ENCODE measurements around the gene ZCCHC8.
"Not testable (repeated sequence)": the region's sequence is repeated elsewhere in the genome, so short reads cannot be mapped to it uniquely, and the experiment has no call there.

ZCCHC8 gene

DNA sequence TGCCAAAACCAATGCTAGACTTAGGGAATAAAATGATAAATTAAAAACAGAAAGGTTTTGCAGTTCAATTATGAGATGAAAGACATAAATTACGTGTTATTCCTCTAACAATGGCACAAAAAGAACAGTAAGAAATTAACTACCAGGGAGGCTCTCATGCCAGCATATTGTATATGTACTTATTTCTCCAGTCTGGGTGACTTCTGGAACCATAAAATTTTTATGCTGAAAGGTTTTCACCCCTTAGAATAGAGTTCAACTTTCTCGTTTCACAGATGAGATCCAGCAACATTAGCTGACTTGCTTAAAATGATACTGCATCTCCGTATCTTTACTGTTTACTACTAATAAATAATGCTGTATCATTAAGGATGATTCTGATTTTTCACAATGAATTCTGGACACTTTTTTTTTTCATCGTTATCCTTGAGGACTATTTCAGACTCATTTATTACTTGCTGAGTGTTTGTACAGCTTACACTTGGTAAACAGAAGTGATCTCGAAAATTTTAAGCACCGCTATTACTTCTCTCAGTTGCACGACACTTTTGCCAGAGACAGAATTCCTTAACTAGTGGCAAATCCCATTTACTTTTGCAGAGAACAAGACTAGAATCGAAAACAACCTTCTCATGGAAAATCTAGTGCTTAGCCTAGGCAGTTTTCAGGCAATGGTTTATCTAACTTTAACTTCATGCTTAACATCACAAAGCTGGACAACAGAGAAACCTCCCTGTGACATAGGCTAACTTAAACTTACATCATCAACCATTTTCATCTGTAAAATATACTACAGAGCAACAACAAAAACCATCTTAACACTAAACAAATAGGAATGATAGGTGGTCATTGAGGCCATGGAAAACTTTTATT, 23.4 kb upstream of the ZCCHC8 start:
- Histone ChIP-seq H3K36me3 (ENCODE audit: control insufficient read depth, insufficient read depth, low read length, severe bottlenecking) (peaks cover 33% of the 10 kb centered on the region), H3K9ac (ENCODE audit: low read length) (peak overlapping the region; percentile 88)
- DNase-seq (ENCODE audit: low read depth) = peak; percentile 22

DNA sequence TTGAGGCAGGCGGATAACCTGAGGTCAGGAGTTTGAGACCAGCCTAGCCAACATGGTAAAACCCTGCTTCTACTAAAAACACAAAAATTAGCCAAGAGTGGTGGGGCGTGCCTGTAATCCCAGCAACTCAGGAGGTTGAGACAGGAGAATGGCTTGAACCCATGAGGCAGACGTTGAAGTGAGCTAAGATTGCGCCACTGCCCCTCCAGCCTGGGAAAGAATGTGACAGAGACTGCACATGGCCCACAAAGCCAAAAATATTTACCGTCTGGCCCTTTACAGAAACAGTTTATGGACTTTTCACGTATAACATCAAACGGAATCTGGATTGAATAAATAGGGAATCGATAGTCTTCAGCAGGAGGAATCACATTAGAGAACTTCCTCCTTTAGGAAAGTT, 22.5 kb upstream of the ZCCHC8 start:
- no peaks in the 10 kb centered on the region for H3K27me3 ChIP-seq (replicated peaks; ENCODE audit: control insufficient read depth, insufficient read depth, low read length)
- no peaks in the 10 kb centered on the region for H3K9me3 ChIP-seq (ENCODE audit: control insufficient read depth, low read length)
- H3K4me3 ChIP-seq (ENCODE audit: low read length) = peak overlapping the region; percentile 94
- DNase-seq (ENCODE audit: low read depth) = peak; percentile 68
- H3K4me1 ChIP-seq (ENCODE audit: control insufficient read depth, insufficient read depth, low read length) = peaks cover 54% of the 10 kb centered on the region
- peaks cover 41% of the 10 kb centered on the region for H3K36me3 ChIP-seq (ENCODE audit: control insufficient read depth, insufficient read depth, low read length, severe bottlenecking)
- peak overlapping the region; percentile 88 for H3K9ac ChIP-seq (ENCODE audit: low read length)

More for the DNA sequence above, 23.4 kb upstream of the ZCCHC8 start:
- H3K9me3 ChIP-seq (ENCODE audit: control insufficient read depth, low read length) = no peaks in the 10 kb centered on the region
- peak overlapping the region; percentile 94 for H3K4me3 ChIP-seq (ENCODE audit: low read length)
- H3K27me3 ChIP-seq (replicated peaks; ENCODE audit: control insufficient read depth, insufficient read depth, low read length) = no peaks in the 10 kb centered on the region
- H3K4me1 ChIP-seq (ENCODE audit: control insufficient read depth, insufficient read depth, low read length) = peaks cover 48% of the 10 kb centered on the region

DNA sequence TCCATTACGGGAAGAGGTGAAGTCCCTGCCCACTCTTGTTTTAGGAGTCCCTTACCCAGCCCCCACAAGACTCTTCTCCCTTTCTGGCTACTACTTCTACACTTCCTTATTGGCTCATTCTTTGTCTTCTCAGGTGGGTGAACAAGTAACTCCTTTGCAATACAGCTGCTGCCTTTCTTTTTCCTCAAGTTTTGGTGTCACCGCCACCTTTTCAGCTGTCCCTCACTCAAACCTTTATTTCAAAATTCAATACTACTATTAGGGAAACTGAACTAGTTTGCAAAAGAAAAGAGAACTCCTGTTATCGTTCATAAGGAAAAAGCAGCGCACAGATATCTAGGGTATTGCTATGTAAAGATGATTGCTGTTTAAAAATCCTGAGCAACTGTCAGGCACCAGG, 19.9 kb upstream of the ZCCHC8 start:
- Histone ChIP-seq H3K27me3 (replicated peaks; ENCODE audit: control insufficient read depth, insufficient read depth, low read length) (no peaks in the 10 kb centered on the region), H3K4me1 (ENCODE audit: control insufficient read depth, insufficient read depth, low read length) (peaks cover 56% of the 10 kb centered on the region), H3K36me3 (ENCODE audit: control insufficient read depth, insufficient read depth, low read length, severe bottlenecking) (peaks cover 67% of the 10 kb centered on the region), H3K9me3 (ENCODE audit: control insufficient read depth, low read length) (no peaks in the 10 kb centered on the region), H3K9ac (ENCODE audit: low read length) (no peak overlapping the region), H3K4me3 (ENCODE audit: low read length) (no peak overlapping the region)
- no peak for DNase-seq (ENCODE audit: low read depth)

DNA sequence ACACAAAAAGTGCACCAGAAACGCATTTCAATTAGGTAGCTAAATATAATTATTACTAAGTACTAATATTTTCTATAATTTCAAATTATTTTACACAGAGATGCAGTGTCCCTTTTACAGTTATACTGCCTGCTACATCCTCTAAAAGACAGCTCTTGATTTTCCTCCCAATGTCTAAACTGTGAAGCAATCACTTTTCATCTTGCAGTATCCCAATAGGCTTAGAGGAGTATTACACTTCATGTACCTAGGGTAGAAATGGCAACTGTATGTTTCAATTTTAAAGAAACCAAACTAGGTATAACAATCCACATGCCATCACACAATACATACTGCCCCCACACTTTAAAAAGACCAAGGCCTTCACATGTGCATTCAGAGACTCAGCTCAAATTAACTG, 18.7 kb upstream of the ZCCHC8 start:
- Histone ChIP-seq H3K9me3 (ENCODE audit: control insufficient read depth, low read length) (no peaks in the 10 kb centered on the region), H3K4me1 (ENCODE audit: control insufficient read depth, insufficient read depth, low read length) (peaks cover 51% of the 10 kb centered on the region), H3K9ac (ENCODE audit: low read length) (no peak overlapping the region), H3K36me3 (ENCODE audit: control insufficient read depth, insufficient read depth, low read length, severe bottlenecking) (peaks cover 79% of the 10 kb centered on the region), H3K27me3 (replicated peaks; ENCODE audit: control insufficient read depth, insufficient read depth, low read length) (no peaks in the 10 kb centered on the region), H3K4me3 (ENCODE audit: low read length) (no peak overlapping the region)
- no peak for DNase-seq (ENCODE audit: low read depth)

DNA sequence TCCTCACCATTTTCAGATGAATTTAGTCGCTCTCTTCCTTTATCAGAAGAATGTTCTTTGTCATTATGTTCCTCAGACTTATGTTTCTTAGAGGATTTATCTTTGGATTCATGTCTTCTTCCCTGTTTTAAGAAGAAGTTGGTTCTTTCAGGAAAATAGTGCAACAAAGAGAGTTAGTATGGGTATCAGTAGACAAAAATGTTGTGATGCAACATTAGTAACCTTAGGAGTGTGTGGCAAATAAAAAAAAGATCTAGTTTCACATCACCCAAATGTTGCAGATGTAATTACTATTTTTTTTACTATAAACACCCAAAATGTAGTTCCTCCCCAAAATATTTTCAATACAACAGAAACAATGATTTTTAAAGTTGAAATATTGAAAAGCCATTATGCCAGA, 18.2 kb upstream of the ZCCHC8 start:
- Histone ChIP-seq H3K36me3 (ENCODE audit: control insufficient read depth, insufficient read depth, low read length, severe bottlenecking) (peaks cover 84% of the 10 kb centered on the region), H3K27me3 (replicated peaks; ENCODE audit: control insufficient read depth, insufficient read depth, low read length) (no peaks in the 10 kb centered on the region), H3K4me3 (ENCODE audit: low read length) (peak overlapping the region; percentile 14), H3K9ac (ENCODE audit: low read length) (no peak overlapping the region), H3K9me3 (ENCODE audit: control insufficient read depth, low read length) (no peaks in the 10 kb centered on the region), H3K4me1 (ENCODE audit: control insufficient read depth, insufficient read depth, low read length) (peaks cover 47% of the 10 kb centered on the region)
- peak; percentile 50 for DNase-seq (ENCODE audit: low read depth)

DNA sequence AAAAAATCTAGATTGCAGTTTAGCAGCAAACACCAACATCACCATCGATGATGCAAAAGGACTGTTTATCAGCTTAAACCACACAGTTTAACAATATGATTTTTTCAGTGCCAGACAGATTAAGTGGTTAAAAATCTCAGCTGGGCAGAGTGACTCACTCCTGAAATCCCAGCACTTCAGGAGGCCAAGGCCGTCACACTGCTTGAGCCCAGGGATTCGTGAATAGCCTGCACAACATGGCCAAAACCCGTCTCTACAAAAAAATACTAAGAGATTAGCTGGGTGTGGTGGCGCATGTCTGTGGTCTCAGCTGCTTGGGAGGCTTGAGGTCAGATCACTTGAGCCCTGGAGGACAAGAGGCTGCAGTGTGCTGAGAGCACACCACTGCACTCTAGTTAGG, 17.1 kb upstream of the ZCCHC8 start:
- H3K27me3 ChIP-seq (replicated peaks; ENCODE audit: control insufficient read depth, insufficient read depth, low read length) = no peaks in the 10 kb centered on the region
- DNase-seq (ENCODE audit: low read depth) = peak; percentile 84
- no peak overlapping the region for H3K9ac ChIP-seq (ENCODE audit: low read length)
- H3K9me3 ChIP-seq (ENCODE audit: control insufficient read depth, low read length) = no peaks in the 10 kb centered on the region
- H3K4me3 ChIP-seq (ENCODE audit: low read length) = peak overlapping the region; percentile 15
- H3K36me3 ChIP-seq (ENCODE audit: control insufficient read depth, insufficient read depth, low read length, severe bottlenecking) = peaks cover 93% of the 10 kb centered on the region
- H3K4me1 ChIP-seq (ENCODE audit: control insufficient read depth, insufficient read depth, low read length) = peaks cover 37% of the 10 kb centered on the region

DNA sequence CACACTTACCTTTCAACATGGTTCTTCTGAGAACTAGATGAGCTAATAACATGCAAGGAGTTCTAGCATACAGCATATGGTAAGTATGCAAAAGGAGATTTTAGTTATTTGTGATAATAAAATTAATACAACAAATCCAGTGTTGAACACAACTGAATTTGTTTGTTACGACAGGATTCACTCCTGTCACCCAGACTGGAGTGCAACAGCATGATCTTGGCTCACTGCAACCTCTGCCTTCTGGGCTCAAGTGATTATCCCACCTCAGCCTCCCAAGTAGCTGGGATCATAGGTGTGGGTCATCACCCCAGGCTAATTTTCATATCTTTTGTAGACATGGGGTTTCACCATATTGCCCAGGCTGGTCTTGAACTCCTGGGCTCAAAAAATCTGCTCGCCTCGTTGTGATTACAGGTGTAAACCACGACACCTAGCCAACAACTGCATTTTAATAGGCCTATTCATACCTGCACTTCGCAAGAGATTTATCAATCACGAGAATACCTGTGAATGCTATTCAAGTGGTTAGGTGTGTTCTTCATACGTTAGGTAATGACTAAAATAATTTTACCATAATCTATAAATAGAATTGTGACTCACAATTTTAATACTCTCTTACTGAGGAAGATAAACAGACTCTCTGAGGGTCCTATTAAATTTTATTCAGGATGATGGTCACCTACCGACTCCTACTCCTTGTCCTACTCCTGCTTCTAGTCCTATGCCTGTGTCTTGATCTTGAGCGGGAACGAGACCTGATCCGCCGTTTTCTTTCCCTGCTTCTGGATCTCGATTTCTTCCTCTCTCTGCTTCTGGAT, 16.0 kb upstream of the ZCCHC8 start:
- Histone ChIP-seq H3K4me1 (ENCODE audit: control insufficient read depth, insufficient read depth, low read length) (peaks cover 26% of the 10 kb centered on the region), H3K9me3 (ENCODE audit: control insufficient read depth, low read length) (no peaks in the 10 kb centered on the region), H3K27me3 (replicated peaks; ENCODE audit: control insufficient read depth, insufficient read depth, low read length) (no peaks in the 10 kb centered on the region), H3K4me3 (ENCODE audit: low read length) (no peak overlapping the region), H3K9ac (ENCODE audit: low read length) (no peak overlapping the region), H3K36me3 (ENCODE audit: control insufficient read depth, insufficient read depth, low read length, severe bottlenecking) (peaks cover 98% of the 10 kb centered on the region)
- DNase-seq (ENCODE audit: low read depth) = no peak

DNA sequence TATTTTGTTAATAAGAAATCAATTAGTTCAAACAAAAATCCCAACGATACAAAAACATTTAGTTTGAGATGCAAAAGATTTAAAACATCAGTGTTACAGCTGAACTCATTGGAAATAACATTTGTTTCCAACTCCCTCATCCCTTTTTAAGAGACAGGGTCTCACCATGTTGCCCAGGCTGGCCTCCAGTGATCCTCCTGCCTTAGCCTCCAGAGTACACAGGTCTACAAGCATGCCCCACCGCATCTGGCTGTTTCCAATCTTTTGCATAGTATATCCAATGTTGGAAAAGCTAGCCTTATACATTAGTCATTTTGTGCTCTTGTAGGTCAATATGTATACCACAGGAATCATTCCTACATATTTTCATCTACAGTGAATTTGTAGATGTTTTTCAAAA, 14.5 kb upstream of the ZCCHC8 start:
- no peaks in the 10 kb centered on the region for H3K27me3 ChIP-seq (replicated peaks; ENCODE audit: control insufficient read depth, insufficient read depth, low read length)
- H3K4me3 ChIP-seq (ENCODE audit: low read length) = no peak overlapping the region
- no peak for DNase-seq (ENCODE audit: low read depth)
- peaks cover 25% of the 10 kb centered on the region for H3K4me1 ChIP-seq (ENCODE audit: control insufficient read depth, insufficient read depth, low read length)
- no peaks in the 10 kb centered on the region for H3K9me3 ChIP-seq (ENCODE audit: control insufficient read depth, low read length)
- no peak overlapping the region for H3K9ac ChIP-seq (ENCODE audit: low read length)
- H3K36me3 ChIP-seq (ENCODE audit: control insufficient read depth, insufficient read depth, low read length, severe bottlenecking) = peaks cover 98% of the 10 kb centered on the region

DNA sequence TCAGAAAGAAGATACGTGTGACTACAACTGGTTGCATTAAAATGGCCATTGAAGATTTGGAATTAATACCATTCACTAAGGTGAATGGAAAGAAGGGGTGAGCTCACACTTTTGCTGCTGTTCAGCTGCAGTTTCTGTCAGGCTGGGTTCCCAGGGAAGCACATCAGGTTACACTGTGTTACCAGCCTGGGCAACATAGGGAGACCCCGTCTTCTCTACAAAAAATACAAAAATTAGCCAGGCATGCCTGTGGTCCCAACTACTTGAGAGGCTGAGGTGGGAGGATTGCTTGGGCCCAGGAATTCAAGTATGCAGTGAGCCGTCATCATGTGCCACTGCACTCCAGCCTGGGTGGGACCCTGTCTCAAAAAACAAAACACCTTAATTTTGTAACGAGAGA, 12.9 kb upstream of the ZCCHC8 start:
- H3K4me1 ChIP-seq (ENCODE audit: control insufficient read depth, insufficient read depth, low read length) = peaks cover 13% of the 10 kb centered on the region
- no peak for DNase-seq (ENCODE audit: low read depth)
- peaks cover 98% of the 10 kb centered on the region for H3K36me3 ChIP-seq (ENCODE audit: control insufficient read depth, insufficient read depth, low read length, severe bottlenecking)
- H3K4me3 ChIP-seq (ENCODE audit: low read length) = no peak overlapping the region
- H3K9ac ChIP-seq (ENCODE audit: low read length) = no peak overlapping the region
- no peaks in the 10 kb centered on the region for H3K9me3 ChIP-seq (ENCODE audit: control insufficient read depth, low read length)
- H3K27me3 ChIP-seq (replicated peaks; ENCODE audit: control insufficient read depth, insufficient read depth, low read length) = no peaks in the 10 kb centered on the region

DNA sequence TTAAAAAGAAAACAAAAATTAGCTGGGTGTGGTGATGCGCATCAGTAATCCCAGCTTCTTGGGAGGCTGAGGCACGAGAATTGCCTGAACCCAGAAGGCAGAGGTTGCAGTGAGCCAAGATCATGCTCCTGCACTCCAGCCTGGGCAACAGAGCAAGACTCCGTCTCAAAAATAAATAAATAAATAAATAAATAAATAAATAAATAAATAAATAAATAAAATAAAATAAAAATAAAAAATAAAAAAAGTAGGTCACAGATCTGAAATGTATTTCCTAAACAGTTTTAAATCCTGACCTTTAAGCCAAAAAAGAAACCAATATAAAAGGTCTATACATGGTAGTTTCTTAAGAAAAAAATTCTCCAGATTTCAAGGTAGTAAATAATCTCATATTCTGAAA, 12.3 kb upstream of the ZCCHC8 start:
- peaks cover 98% of the 10 kb centered on the region for H3K36me3 ChIP-seq (ENCODE audit: control insufficient read depth, insufficient read depth, low read length, severe bottlenecking)
- not testable (repeated sequence) for H3K9me3 ChIP-seq (ENCODE audit: control insufficient read depth, low read length); H3K4me1 ChIP-seq (ENCODE audit: control insufficient read depth, insufficient read depth, low read length); H3K4me3 ChIP-seq (ENCODE audit: low read length); DNase-seq (ENCODE audit: low read depth); H3K9ac ChIP-seq (ENCODE audit: low read length); H3K27me3 ChIP-seq (replicated peaks; ENCODE audit: control insufficient read depth, insufficient read depth, low read length)

DNA sequence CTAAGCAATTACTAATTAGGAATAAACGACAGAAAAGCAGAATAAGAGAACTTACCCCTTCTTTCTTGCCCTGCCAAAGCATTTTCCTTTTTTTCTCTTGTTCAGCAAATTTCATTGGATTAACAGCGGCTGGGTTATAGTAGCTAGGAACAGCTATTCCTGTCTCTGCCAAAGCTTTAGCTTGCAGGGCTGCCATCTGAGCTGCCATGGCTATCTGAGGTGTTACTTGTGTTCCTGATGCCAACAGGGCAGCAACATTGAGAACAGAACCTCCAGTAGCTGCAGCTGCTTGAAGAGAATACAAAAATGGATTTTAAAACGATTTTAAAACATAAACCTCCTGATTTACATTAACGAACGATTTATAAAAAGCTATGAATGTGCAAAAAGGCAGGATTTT, 7.4 kb upstream of the ZCCHC8 start:
- H3K9me3 ChIP-seq (ENCODE audit: control insufficient read depth, low read length) = no peaks in the 10 kb centered on the region
- no peak for DNase-seq (ENCODE audit: low read depth)
- no peak overlapping the region for H3K4me3 ChIP-seq (ENCODE audit: low read length)
- peaks cover 98% of the 10 kb centered on the region for H3K36me3 ChIP-seq (ENCODE audit: control insufficient read depth, insufficient read depth, low read length, severe bottlenecking)
- H3K27me3 ChIP-seq (replicated peaks; ENCODE audit: control insufficient read depth, insufficient read depth, low read length) = no peaks in the 10 kb centered on the region
- H3K9ac ChIP-seq (ENCODE audit: low read length) = no peak overlapping the region
- no peaks in the 10 kb centered on the region for H3K4me1 ChIP-seq (ENCODE audit: control insufficient read depth, insufficient read depth, low read length)
